Uterus (tissue), 2 donors: ENCODE measurements around the gene COMMD8.

Experiments
- CTCF ChIP-seq, 4 experiments: fragments of 200-600 bp in 2 of 4; fragments of 450-650 bp in 2 of 4; sonication (generic) in 2 of 4; IDR thresholded peaks; one replicate each; pipeline ENCODE4 v1.5.1; 2016 to 2019; ENCODE audit warnings: antibody characterized with exemption in 4 of 4, mild to moderate bottlenecking in 2 of 4, moderate library complexity in 1 of 4
- POLR2A ChIP-seq, 2 donors: fragments of 450-650 bp; IDR thresholded peaks; one replicate each; pipeline ENCODE4 v1.6.1; 2016; ENCODE audit warnings: antibody characterized with exemption in 2 of 2, mild to moderate bottlenecking in 1 of 2, moderate library complexity in 1 of 2

GRCh38 chr4:47468706-47469365 lies 5.3 kb upstream of the COMMD8 start:
- TF ChIP-seq POLR2A (IDR thresholded peaks at IDR 0.05) (no peak), CTCF (IDR thresholded peaks at IDR 0.05) (no peak)
